ENCODE results near the gene ZNF621. TPM values are rescaled to one million over a fixed set of nuclear protein-coding genes. Genes with fewer than 3 reads are reported as not detected.

The ZNF621 gene
- total RNA-seq, 4 donors from 2014 or later = 10.9 to 28.3 (median 18.6) TPM

DNA sequence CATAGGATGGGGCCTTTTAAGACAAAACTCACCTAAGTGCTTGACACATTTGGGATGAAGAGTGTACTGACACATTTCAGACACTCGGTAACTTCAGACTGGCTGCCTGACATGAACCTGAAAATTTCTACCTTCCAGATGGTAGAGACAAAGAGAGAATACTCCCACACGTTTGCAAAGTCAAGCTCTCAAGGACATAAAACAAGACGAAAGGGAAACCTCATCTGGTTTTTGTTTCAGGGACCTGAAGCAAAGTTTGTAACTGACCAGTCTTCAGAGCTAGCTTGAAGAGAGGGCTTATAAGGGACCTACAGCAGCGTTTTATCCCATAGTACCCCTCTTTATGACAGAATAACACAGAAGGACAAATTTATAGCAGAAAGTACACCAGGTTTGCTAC, 41.9 kb downstream of the ZNF621 start:
- no peak for ATAC-seq
- TF ChIP-seq POLR2A (IDR thresholded peaks at IDR 0.05) (no peak), POLR2AphosphoS5 (IDR thresholded peaks at IDR 0.05) (no peak), EP300 (IDR thresholded peaks at IDR 0.05) (no peak)
- TF ChIP-seq, protein P1, sequence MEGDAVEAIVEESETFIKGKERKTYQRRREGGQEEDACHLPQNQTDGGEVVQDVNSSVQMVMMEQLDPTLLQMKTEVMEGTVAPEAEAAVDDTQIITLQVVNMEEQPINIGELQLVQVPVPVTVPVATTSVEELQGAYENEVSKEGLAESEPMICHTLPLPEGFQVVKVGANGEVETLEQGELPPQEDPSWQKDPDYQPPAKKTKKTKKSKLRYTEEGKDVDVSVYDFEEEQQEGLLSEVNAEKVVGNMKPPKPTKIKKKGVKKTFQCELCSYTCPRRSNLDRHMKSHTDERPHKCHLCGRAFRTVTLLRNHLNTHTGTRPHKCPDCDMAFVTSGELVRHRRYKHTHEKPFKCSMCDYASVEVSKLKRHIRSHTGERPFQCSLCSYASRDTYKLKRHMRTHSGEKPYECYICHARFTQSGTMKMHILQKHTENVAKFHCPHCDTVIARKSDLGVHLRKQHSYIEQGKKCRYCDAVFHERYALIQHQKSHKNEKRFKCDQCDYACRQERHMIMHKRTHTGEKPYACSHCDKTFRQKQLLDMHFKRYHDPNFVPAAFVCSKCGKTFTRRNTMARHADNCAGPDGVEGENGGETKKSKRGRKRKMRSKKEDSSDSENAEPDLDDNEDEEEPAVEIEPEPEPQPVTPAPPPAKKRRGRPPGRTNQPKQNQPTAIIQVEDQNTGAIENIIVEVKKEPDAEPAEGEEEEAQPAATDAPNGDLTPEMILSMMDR (IDR thresholded peaks at IDR 0.05) = no peak
- whole genome bisulfite sequencing, 2 donors (ENCODE audit: low coverage in 1 of 2) = 64 to 69% methylated on average over 4 of the region's 4 CpGs

GRCh38 chr3:40572588-40572987, 47.8 kb downstream of the ZNF621 start:
- TF ChIP-seq POLR2AphosphoS5 (IDR thresholded peaks at IDR 0.05) = no peak
- no peak for TF ChIP-seq POLR2A (IDR thresholded peaks at IDR 0.05)
- TF ChIP-seq, protein P1 (IDR thresholded peaks at IDR 0.05) = no peak
- no peak for TF ChIP-seq EP300 (IDR thresholded peaks at IDR 0.05)
- H3K36me3 ChIP-seq = no peaks in the 10 kb centered on the region
- H3K4me3 ChIP-seq = no peak overlapping the region
- 29 to 50% methylated on average over 2 of the region's 2 CpGs for WGBS, 2 donors (ENCODE audit: low coverage in 1 of 2)
- no peaks in the 10 kb centered on the region for H3K4me1 ChIP-seq
- no peak overlapping the region for H3K27ac ChIP-seq
- H3K9me3 ChIP-seq = no peaks in the 10 kb centered on the region
- no peak for ATAC-seq
- H3K27me3 ChIP-seq = no peaks in the 10 kb centered on the region

More for the DNA sequence above, 41.9 kb downstream of the ZNF621 start:
- H3K4me1 ChIP-seq = no peaks in the 10 kb centered on the region
- H3K27ac ChIP-seq = no peak overlapping the region
- H3K27me3 ChIP-seq = no peaks in the 10 kb centered on the region
- H3K36me3 ChIP-seq = no peaks in the 10 kb centered on the region
- H3K9me3 ChIP-seq = no peaks in the 10 kb centered on the region
- H3K4me3 ChIP-seq = no peak overlapping the region

DNA sequence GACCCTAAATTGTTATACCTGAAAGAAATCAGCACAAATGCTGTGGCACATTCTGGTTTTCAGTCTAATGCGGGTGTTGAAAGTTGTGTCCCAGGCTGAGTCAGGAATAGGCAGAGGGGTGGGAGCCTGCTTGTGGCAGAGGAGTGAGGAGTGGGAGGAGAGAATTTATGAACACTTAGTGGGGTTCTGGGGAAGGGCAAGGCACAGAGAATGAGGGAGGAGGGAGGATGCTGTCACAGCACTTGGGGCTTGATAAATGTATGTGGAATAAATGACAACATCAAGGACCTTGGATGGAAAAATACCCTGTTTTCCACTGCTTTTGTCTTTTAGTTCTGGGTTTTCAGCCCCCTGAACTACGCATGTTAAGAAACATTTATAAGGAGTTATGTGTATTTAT, 49.3 kb downstream of the ZNF621 start:
- H3K4me3 ChIP-seq = no peak overlapping the region
- H3K4me1 ChIP-seq = no peaks in the 10 kb centered on the region
- no peaks in the 10 kb centered on the region for H3K36me3 ChIP-seq
- H3K9me3 ChIP-seq = no peaks in the 10 kb centered on the region
- WGBS, 2 donors (ENCODE audit: low coverage in 1 of 2) = 75 to 86% methylated on average over 2 of the region's 2 CpGs
- TF ChIP-seq POLR2AphosphoS5 (IDR thresholded peaks at IDR 0.05) (no peak), EP300 (IDR thresholded peaks at IDR 0.05) (no peak), POLR2A (IDR thresholded peaks at IDR 0.05) (no peak)
- TF ChIP-seq, protein P1 (IDR thresholded peaks at IDR 0.05) = no peak
- H3K27ac ChIP-seq = no peak overlapping the region
- ATAC-seq = no peak
- H3K27me3 ChIP-seq = no peaks in the 10 kb centered on the region

DNA sequence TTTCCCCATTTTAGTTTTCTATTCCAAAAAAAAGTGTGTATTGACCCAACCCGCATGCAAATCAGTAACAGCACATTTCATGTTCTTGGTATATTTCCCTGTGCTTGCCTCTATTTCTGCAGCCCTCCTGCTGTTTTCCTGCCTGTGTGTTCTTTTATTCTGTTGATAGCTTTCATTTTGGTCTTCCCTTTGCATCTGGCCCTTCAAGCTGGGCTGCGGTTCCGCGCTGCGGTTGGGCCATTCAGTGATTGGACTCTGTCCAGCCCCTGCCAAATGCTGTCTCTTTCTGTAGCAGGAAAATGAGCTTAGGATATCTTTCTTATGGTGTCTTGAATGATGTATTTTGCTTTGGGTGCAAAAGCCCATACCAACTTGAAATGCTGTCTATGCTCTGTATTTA, 49.9 kb downstream of the ZNF621 start:
- Histone ChIP-seq H3K27me3 (no peaks in the 10 kb centered on the region), H3K36me3 (no peaks in the 10 kb centered on the region), H3K4me1 (no peaks in the 10 kb centered on the region), H3K27ac (no peak overlapping the region), H3K9me3 (no peaks in the 10 kb centered on the region), H3K4me3 (no peak overlapping the region)
- TF ChIP-seq POLR2AphosphoS5 (IDR thresholded peaks at IDR 0.05) = no peak
- no peak for TF ChIP-seq EP300 (IDR thresholded peaks at IDR 0.05)
- TF ChIP-seq, protein P1 (IDR thresholded peaks at IDR 0.05) = no peak
- TF ChIP-seq POLR2A (IDR thresholded peaks at IDR 0.05) = no peak
- WGBS, 2 donors (ENCODE audit: low coverage in 1 of 2) = 50 to 80% methylated on average over 4 to 5 of the region's 5 CpGs
- ATAC-seq = no peak

DNA sequence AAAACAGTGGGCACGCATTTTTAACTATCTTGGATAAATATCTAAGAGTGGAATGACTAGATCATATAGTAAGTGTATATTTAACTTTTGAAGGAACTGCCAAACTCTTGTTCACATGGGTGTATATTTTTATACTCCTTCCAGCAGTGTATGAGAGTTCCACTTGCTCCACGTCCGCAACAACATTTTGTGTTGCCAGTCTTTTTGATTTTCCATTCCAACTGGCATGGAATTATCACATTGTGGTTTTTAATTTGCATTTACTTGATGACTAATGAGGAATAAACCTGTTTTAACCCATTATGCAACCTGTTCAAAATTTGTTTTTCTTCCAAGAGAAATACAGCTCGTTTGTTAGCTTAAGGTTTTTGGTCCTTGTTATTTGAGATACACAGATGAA, 51.6 kb downstream of the ZNF621 start:
- Histone ChIP-seq H3K27ac (no peak overlapping the region), H3K4me3 (no peak overlapping the region), H3K4me1 (no peaks in the 10 kb centered on the region), H3K27me3 (no peaks in the 10 kb centered on the region), H3K9me3 (no peaks in the 10 kb centered on the region), H3K36me3 (no peaks in the 10 kb centered on the region)
- WGBS, 2 donors (ENCODE audit: low coverage in 1 of 2) = 77 to 84% methylated on average over 4 of the region's 4 CpGs
- TF ChIP-seq POLR2A (IDR thresholded peaks at IDR 0.05) = no peak
- TF ChIP-seq, protein P1 (IDR thresholded peaks at IDR 0.05) = no peak
- no peak for ATAC-seq
